ENCODE measurements around the gene TLK1. TPM values are rescaled to one million over a fixed set of nuclear protein-coding genes. Genes with fewer than 3 reads are reported as not detected.

TLK1 gene
- polyA plus RNA-seq, 1 experiment, result 28.3 TPM

GRCh38 chr2:171171808-171172207 is 11.1 kb upstream of the TLK1 start:
- DNase-seq (ENCODE audit: low read depth, low spot score), result no peak
- H3K9me3 ChIP-seq (ENCODE audit: control insufficient read depth, insufficient read depth, low read length), result no peaks in the 10 kb centered on the region
- CTCF ChIA-PET, result no interaction called here
- TF ChIP-seq CTCF (IDR thresholded peaks at IDR 0.05; ENCODE audit: low read depth, low read length), result no peak
- POLR2A ChIA-PET, result no interaction called here
- H3K27me3 ChIP-seq (ENCODE audit: control insufficient read depth, insufficient read depth, low read length), result no peaks in the 10 kb centered on the region
- H3K27ac ChIP-seq (ENCODE audit: low read depth, low read length), result no peak overlapping the region
- H3K4me3 ChIP-seq (ENCODE audit: low read depth, low read length), result no peak overlapping the region

GRCh38 chr2:171169839-171170238 is 9.1 kb upstream of the TLK1 start:
- no peak for TF ChIP-seq CTCF (IDR thresholded peaks at IDR 0.05; ENCODE audit: low read depth, low read length)
- CTCF ChIA-PET, result interaction anchor here (1.4 kb wide), 1 partner anchor 12 kb away, joined by 3 read pairs; no protein-coding TSS in a partner anchor
- POLR2A ChIA-PET, result no interaction called here
- Histone ChIP-seq H3K9me3 (ENCODE audit: control insufficient read depth, insufficient read depth, low read length) (no peaks in the 10 kb centered on the region), H3K27ac (ENCODE audit: low read depth, low read length) (no peak overlapping the region), H3K27me3 (ENCODE audit: control insufficient read depth, insufficient read depth, low read length) (no peaks in the 10 kb centered on the region), H3K4me3 (ENCODE audit: low read depth, low read length) (no peak overlapping the region)
- no peak for DNase-seq (ENCODE audit: low read depth, low spot score)

- Histone ChIP-seq H3K27me3 (ENCODE audit: control insufficient read depth, insufficient read depth, low read length) (no peaks in the 10 kb centered on the region), H3K4me3 (ENCODE audit: low read depth, low read length) (no peak overlapping the region), H3K27ac (ENCODE audit: low read depth, low read length) (no peak overlapping the region), H3K9me3 (ENCODE audit: control insufficient read depth, insufficient read depth, low read length) (no peaks in the 10 kb centered on the region)
- ChIA-PET POLR2A (no interaction called here), CTCF (no interaction called here)
- DNase-seq (ENCODE audit: low read depth, low spot score), result no peak
- TF ChIP-seq CTCF (IDR thresholded peaks at IDR 0.05; ENCODE audit: low read depth, low read length), result no peak
Measured at GRCh38 chr2:171169333-171169732, 8.6 kb upstream of the TLK1 start.

- no peak for DNase-seq (ENCODE audit: low read depth, low spot score)
- POLR2A ChIA-PET, result interaction anchor here (0.5 kb wide), 1 partner anchor 374 kb away, joined by 8 read pairs; no protein-coding TSS in a partner anchor
Measured at GRCh38 chr2:171167352-171167997, 6.8 kb upstream of the TLK1 start.

More at GRCh38 chr2:171167352-171167997, 6.8 kb upstream of the TLK1 start:
- H3K27me3 ChIP-seq (ENCODE audit: control insufficient read depth, insufficient read depth, low read length), result no peaks in the 10 kb centered on the region
- TF ChIP-seq CTCF (IDR thresholded peaks at IDR 0.05; ENCODE audit: low read depth, low read length), result no peak
- H3K9me3 ChIP-seq (ENCODE audit: control insufficient read depth, insufficient read depth, low read length), result no peaks in the 10 kb centered on the region
- H3K27ac ChIP-seq (ENCODE audit: low read depth, low read length), result no peak overlapping the region
- no peak overlapping the region for H3K4me3 ChIP-seq (ENCODE audit: low read depth, low read length)
- CTCF ChIA-PET, result no interaction called here

Measured in AG04450 (cell line).